Measurements from ENCODE around the gene NCAM2.

NCAM2 gene

GRCh38 chr21:21000591-21001175 lies 2.5 kb downstream of the NCAM2 start:
- DNase-seq (ENCODE audit: low read depth), result no peak
- H3K4me3 ChIP-seq (ENCODE audit: low read length), result no peak overlapping the region
- TF ChIP-seq CTCF (IDR thresholded peaks at IDR 0.05; ENCODE audit: insufficient read depth, low read depth, low read length, missing control alignments), result no peak

GRCh38 chr21:21001591-21002100 lies 3.4 kb downstream of the NCAM2 start:
- no peak for TF ChIP-seq CTCF (IDR thresholded peaks at IDR 0.05; ENCODE audit: insufficient read depth, low read depth, low read length, missing control alignments)
- H3K4me3 ChIP-seq (ENCODE audit: low read length), result no peak overlapping the region
- no peak for DNase-seq (ENCODE audit: low read depth)

DNA sequence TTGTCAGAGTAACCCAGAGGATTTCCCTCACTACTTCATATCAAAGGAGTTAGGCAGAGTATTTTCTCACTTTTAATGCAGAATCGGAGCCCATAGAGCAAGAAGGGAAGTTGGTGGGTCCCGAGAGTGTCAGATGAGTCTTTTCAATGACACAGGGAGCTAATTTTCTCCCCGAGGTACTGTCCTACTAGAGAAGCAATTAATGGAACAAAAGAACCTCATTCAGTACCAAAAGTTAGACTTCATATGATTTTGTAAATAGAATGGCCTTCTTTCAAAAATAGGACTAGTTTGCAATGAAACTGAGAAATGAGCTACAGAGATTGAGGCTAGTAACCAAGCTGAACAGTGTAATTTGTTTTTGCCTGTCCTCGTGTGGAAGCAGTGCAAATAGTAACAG lies 3.9 kb downstream of the NCAM2 start:
- no peak for TF ChIP-seq CTCF (IDR thresholded peaks at IDR 0.05; ENCODE audit: insufficient read depth, low read depth, low read length, missing control alignments)
- DNase-seq (ENCODE audit: low read depth), result no peak
- H3K4me3 ChIP-seq (ENCODE audit: low read length), result no peak overlapping the region

DNA sequence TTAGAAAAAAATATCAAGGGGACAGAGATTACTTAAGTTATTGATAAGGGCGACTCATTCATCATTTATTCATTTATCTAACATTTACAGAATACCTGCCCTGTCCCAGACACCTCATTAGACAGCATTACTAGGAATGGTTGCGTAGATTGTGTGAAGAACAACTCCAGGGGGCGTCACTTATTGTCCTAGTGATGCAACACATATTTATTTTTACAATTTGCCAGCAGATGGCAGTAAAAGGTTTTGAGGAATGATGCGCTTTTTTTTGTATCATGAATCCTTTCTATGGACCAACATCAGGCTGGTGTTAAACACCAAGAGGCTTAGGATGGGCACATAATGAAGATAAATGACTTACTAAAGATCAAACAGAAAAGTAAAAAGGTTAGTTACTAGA lies 5.5 kb downstream of the NCAM2 start:
- H3K4me3 ChIP-seq (ENCODE audit: low read length), result no peak overlapping the region
- no peak for TF ChIP-seq CTCF (IDR thresholded peaks at IDR 0.05; ENCODE audit: insufficient read depth, low read depth, low read length, missing control alignments)
- DNase-seq (ENCODE audit: low read depth), result peak; percentile 5

- DNase-seq (ENCODE audit: low read depth), result no peak
- TF ChIP-seq CTCF (IDR thresholded peaks at IDR 0.05; ENCODE audit: insufficient read depth, low read depth, low read length, missing control alignments), result no peak
- H3K4me3 ChIP-seq (ENCODE audit: low read length), result no peak overlapping the region
Measured at GRCh38 chr21:21007606-21008005, 9.4 kb downstream of the NCAM2 start.

GRCh38 chr21:21010228-21010627 lies 12.0 kb downstream of the NCAM2 start:
- no peak for DNase-seq (ENCODE audit: low read depth)
- no peak overlapping the region for H3K4me3 ChIP-seq (ENCODE audit: low read length)
- TF ChIP-seq CTCF (IDR thresholded peaks at IDR 0.05; ENCODE audit: insufficient read depth, low read depth, low read length, missing control alignments), result no peak

- no peak overlapping the region for H3K4me3 ChIP-seq (ENCODE audit: low read length)
- no peak for DNase-seq (ENCODE audit: low read depth)
- TF ChIP-seq CTCF (IDR thresholded peaks at IDR 0.05; ENCODE audit: insufficient read depth, low read depth, low read length, missing control alignments), result no peak
Measured at GRCh38 chr21:21010698-21011097, 12.5 kb downstream of the NCAM2 start.
